Right renal cortex interstitium (tissue), 3 donors: ENCODE results near the gene OR4F29. TPM values are rescaled to one million over a fixed set of nuclear protein-coding genes. Genes with fewer than 3 reads are reported as not detected.
"Not testable (repeated sequence)": the region's sequence is repeated elsewhere in the genome, so short reads cannot be mapped to it uniquely, and the experiment has no call there.

Experiments used
- DNase-seq, 3 donors: peaks; one replicate each; pipeline ENCODE4 v3.0.0-alpha.2; 2013; ENCODE audit warnings: low read depth in 3 of 3, low spot score in 2 of 3
- polyA plus RNA-seq, 3 donors: library from polyadenylated mRNA; unstranded; fragments of 120-200 nt; gene quantifications; one replicate each; pipeline ENCODE4 v1.2.1, GENCODE V29; 2013; ENCODE audit not compliant: insufficient read length in 3 of 3

OR4F29 gene
- not detected for polyA plus RNA-seq

GRCh38 chr1:451578-451977 is at the start of gene OR4F29:
TSS of gene OR4F29 (minus strand) at chr1:451678. CDS start at chr1:451678, 0 bp downstream.
- not testable (repeated sequence) for DNase-seq

Other genes with a start within 250 kb of the OR4F29 start
- gene OR4F16, start 235.0 kb upstream of the OR4F29 start, polyA plus RNA-seq: not detected